HEK293 (cell line): ENCODE measurements around the gene CA10.

Source experiments
- CTCF ChIA-PET: fragments of 350-600 bp; formaldehyde crosslinking; extraction: SDS; loops from one replicate; lab custom pipeline; 2021; ENCODE audit warnings: antibody characterized with exemption; lab: Yijun Ruan, JAX
- POLR2A ChIA-PET: fragments of 300-600 bp; formaldehyde crosslinking; extraction: SDS; loops from one replicate; lab custom pipeline; 2020; ENCODE audit warnings: antibody characterized with exemption, inconsistent platforms; lab: Yijun Ruan, JAX
- H3K27ac ChIP-seq: fragments of 200-500 bp; sonication (Bioruptor generic); 2 replicates; pipeline ENCODE4 v1.5.1; 2014; ENCODE audit warnings: low read depth, low read length, control low read depth, inconsistent platforms; ENCODE audit errors: extremely low read depth
- H3K36me3 ChIP-seq, 2 experiments: fragments of 200-500 bp in 1 of 2; sonication (Bioruptor generic) in 1 of 2; 1 replicate in 1 of 2; 2 replicates in 1 of 2; pipeline ENCODE4 v1.5.1; 2014 to 2017; ENCODE audit warnings: inconsistent platforms in 2 of 2, low read length in 2 of 2; ENCODE audit not compliant: control insufficient read depth in 2 of 2, insufficient read depth in 1 of 2
- H3K4me1 ChIP-seq: fragments of 200-500 bp; sonication (Bioruptor generic); 2 replicates; pipeline ENCODE4 v1.5.1; 2014; ENCODE audit warnings: mild to moderate bottlenecking, low read length, inconsistent platforms; ENCODE audit not compliant: control insufficient read depth, insufficient read depth
- H3K4me3 ChIP-seq: 2 replicates; pipeline ENCODE4 v1.5.1; 2011; ENCODE audit warnings: low read depth, mild to moderate bottlenecking, control low read depth, low read length, moderate library complexity
- H3K9me3 ChIP-seq: fragments of 200-500 bp; sonication (Bioruptor generic); 2 replicates; pipeline ENCODE4 v1.5.1; 2014; ENCODE audit warnings: low read depth, low read length, inconsistent platforms; ENCODE audit not compliant: control insufficient read depth, insufficient read depth
- HOXC10 ChIP-seq: sonication (generic); formaldehyde crosslinking; IDR thresholded peaks from 2 replicates; pipeline ENCODE4 v1.8.1; 2023; ENCODE audit warnings: mild to moderate bottlenecking, missing genetic modification reagents
- KLF16 ChIP-seq: fragments of 450-650 bp; formaldehyde crosslinking; IDR thresholded peaks from 2 replicates; pipeline ENCODE4 v1.5.1; 2017; ENCODE audit warnings: missing biosample characterization, missing genetic modification characterization
- MEIS1 ChIP-seq: sonication (generic); formaldehyde crosslinking; IDR thresholded peaks from 2 replicates; pipeline ENCODE4 v1.8.1; 2022; ENCODE audit warnings: missing genetic modification reagents, mild to moderate bottlenecking, borderline replicate concordance
- REPIN1 ChIP-seq: fragments of 450-650 bp; formaldehyde crosslinking; IDR thresholded peaks from 2 replicates; pipeline ENCODE4 v1.5.1; 2017; ENCODE audit warnings: missing biosample characterization, missing genetic modification characterization, low read depth
- TRIM28 ChIP-seq: IDR thresholded peaks from 2 replicates; pipeline ENCODE4 v1.6.1; 2011; ENCODE audit warnings: low read length, control low read depth, borderline replicate concordance
- ZFP3 ChIP-seq: fragments of 450-650 bp; formaldehyde crosslinking; IDR thresholded peaks from 2 replicates; pipeline ENCODE4 v1.5.1; 2016; ENCODE audit warnings: low read depth, missing biosample characterization, missing genetic modification characterization
- ZNF184 ChIP-seq: fragments of 450-650 bp; IDR thresholded peaks from 2 replicates; pipeline ENCODE4 v1.5.1; 2018; ENCODE audit warnings: missing biosample characterization, mild to moderate bottlenecking, missing genetic modification characterization
- ZNF214 ChIP-seq: fragments of 450-650 bp; formaldehyde crosslinking; IDR thresholded peaks from 2 replicates; pipeline ENCODE4 v1.5.1; 2017; ENCODE audit warnings: missing biosample characterization, mild to moderate bottlenecking, missing genetic modification characterization, borderline replicate concordance
- ZNF311 ChIP-seq: fragments of 450-650 bp; formaldehyde crosslinking; IDR thresholded peaks from 2 replicates; pipeline ENCODE4 v1.5.1; 2017; ENCODE audit warnings: missing biosample characterization, missing genetic modification characterization, borderline replicate concordance
- ZNF366 ChIP-seq: fragments of 450-650 bp; formaldehyde crosslinking; conservative IDR thresholded peaks from 2 replicates; pipeline ENCODE4 v1.5.1; 2016; ENCODE audit warnings: missing biosample characterization, missing genetic modification characterization
- ZNF394 ChIP-seq: fragments of 450-650 bp; formaldehyde crosslinking; IDR thresholded peaks from 2 replicates; pipeline ENCODE4 v1.5.1; 2016; ENCODE audit warnings: missing biosample characterization, missing genetic modification characterization, mild to moderate bottlenecking, moderate library complexity, borderline replicate concordance
- ZNF555 ChIP-seq: fragments of 450-650 bp; formaldehyde crosslinking; conservative IDR thresholded peaks from 2 replicates; pipeline ENCODE4 v1.5.1; 2017; ENCODE audit warnings: missing biosample characterization, mild to moderate bottlenecking, missing genetic modification characterization, inconsistent platforms
- ZNF621 ChIP-seq: fragments of 450-650 bp; formaldehyde crosslinking; IDR thresholded peaks from 2 replicates; pipeline ENCODE4 v1.5.1; 2017; ENCODE audit warnings: missing biosample characterization, missing genetic modification characterization
- ZNF677 ChIP-seq: fragments of 450-650 bp; IDR thresholded peaks from 2 replicates; pipeline ENCODE4 v1.5.0; 2018; ENCODE audit warnings: missing biosample characterization, mild to moderate bottlenecking, missing genetic modification characterization, moderate library complexity
- ZNF830 ChIP-seq: fragments of 450-650 bp; IDR thresholded peaks from 2 replicates; pipeline ENCODE4 v1.5.0; 2018; ENCODE audit warnings: missing biosample characterization, missing genetic modification characterization, low read depth, mild to moderate bottlenecking, moderate library complexity
- TF ChIP-seq, protein P1 (sequence below): fragments of 450-650 bp; formaldehyde crosslinking; IDR thresholded peaks from 2 replicates; pipeline ENCODE4 v1.5.1; 2016; ENCODE audit warnings: missing biosample characterization, missing genetic modification characterization
- TF ChIP-seq, protein P2 (sequence below): fragments of 450-650 bp; formaldehyde crosslinking; IDR thresholded peaks from 2 replicates; pipeline ENCODE4 v1.5.1; 2016; ENCODE audit warnings: missing biosample characterization, missing genetic modification characterization
- TF ChIP-seq, protein P3 (sequence below): fragments of 450-650 bp; formaldehyde crosslinking; IDR thresholded peaks from 2 replicates; pipeline ENCODE4 v1.5.1; 2016; ENCODE audit warnings: missing biosample characterization, missing genetic modification characterization
- TF ChIP-seq, protein P4 (sequence below): fragments of 450-650 bp; formaldehyde crosslinking; IDR thresholded peaks from 2 replicates; pipeline ENCODE4 v1.5.1; 2016; ENCODE audit warnings: missing biosample characterization, missing genetic modification characterization, borderline replicate concordance
- TF ChIP-seq, protein P5 (sequence below): fragments of 450-650 bp; formaldehyde crosslinking; IDR thresholded peaks from 2 replicates; pipeline ENCODE4 v1.5.1; 2016; ENCODE audit warnings: missing biosample characterization, missing genetic modification characterization, low read depth
- TF ChIP-seq, protein P6 (sequence below): fragments of 450-650 bp; formaldehyde crosslinking; IDR thresholded peaks from 2 replicates; pipeline ENCODE4 v1.5.1; 2016; ENCODE audit warnings: missing biosample characterization, missing genetic modification characterization

Gene CA10

DNA sequence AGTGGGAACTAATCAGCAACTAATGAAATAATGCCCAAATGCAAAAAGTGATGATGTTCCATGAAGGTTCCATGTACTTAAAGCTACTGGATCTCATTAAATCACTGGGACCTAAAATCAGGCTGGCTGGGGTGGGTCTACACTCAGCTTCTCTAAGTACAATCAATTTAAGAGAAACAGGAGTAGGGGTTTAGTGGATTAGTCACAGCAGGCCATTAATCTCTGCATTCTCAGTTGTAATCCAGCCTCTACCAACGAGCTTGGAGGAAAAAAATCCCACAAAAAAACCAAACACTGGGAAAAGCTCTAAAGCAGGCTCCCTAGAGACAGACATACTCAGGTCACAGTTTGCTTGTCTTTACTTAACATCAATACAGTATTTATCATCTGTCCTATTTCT, 15.0 kb downstream of the CA10 start (continued):
- TF ChIP-seq, protein P1, sequence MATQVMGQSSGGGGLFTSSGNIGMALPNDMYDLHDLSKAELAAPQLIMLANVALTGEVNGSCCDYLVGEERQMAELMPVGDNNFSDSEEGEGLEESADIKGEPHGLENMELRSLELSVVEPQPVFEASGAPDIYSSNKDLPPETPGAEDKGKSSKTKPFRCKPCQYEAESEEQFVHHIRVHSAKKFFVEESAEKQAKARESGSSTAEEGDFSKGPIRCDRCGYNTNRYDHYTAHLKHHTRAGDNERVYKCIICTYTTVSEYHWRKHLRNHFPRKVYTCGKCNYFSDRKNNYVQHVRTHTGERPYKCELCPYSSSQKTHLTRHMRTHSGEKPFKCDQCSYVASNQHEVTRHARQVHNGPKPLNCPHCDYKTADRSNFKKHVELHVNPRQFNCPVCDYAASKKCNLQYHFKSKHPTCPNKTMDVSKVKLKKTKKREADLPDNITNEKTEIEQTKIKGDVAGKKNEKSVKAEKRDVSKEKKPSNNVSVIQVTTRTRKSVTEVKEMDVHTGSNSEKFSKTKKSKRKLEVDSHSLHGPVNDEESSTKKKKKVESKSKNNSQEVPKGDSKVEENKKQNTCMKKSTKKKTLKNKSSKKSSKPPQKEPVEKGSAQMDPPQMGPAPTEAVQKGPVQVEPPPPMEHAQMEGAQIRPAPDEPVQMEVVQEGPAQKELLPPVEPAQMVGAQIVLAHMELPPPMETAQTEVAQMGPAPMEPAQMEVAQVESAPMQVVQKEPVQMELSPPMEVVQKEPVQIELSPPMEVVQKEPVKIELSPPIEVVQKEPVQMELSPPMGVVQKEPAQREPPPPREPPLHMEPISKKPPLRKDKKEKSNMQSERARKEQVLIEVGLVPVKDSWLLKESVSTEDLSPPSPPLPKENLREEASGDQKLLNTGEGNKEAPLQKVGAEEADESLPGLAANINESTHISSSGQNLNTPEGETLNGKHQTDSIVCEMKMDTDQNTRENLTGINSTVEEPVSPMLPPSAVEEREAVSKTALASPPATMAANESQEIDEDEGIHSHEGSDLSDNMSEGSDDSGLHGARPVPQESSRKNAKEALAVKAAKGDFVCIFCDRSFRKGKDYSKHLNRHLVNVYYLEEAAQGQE (tag by site-specific recombination) = no peak
- TF ChIP-seq TRIM28 = no peak
- TF ChIP-seq ZNF830 (tag by site-specific recombination) = no peak
- no peak for TF ChIP-seq HOXC10
- TF ChIP-seq ZNF677 (tag by site-specific recombination) = no peak
- TF ChIP-seq, protein P2, sequence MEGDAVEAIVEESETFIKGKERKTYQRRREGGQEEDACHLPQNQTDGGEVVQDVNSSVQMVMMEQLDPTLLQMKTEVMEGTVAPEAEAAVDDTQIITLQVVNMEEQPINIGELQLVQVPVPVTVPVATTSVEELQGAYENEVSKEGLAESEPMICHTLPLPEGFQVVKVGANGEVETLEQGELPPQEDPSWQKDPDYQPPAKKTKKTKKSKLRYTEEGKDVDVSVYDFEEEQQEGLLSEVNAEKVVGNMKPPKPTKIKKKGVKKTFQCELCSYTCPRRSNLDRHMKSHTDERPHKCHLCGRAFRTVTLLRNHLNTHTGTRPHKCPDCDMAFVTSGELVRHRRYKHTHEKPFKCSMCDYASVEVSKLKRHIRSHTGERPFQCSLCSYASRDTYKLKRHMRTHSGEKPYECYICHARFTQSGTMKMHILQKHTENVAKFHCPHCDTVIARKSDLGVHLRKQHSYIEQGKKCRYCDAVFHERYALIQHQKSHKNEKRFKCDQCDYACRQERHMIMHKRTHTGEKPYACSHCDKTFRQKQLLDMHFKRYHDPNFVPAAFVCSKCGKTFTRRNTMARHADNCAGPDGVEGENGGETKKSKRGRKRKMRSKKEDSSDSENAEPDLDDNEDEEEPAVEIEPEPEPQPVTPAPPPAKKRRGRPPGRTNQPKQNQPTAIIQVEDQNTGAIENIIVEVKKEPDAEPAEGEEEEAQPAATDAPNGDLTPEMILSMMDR = no peak
- no peak for TF ChIP-seq ZFP3 (tag by site-specific recombination)

DNA sequence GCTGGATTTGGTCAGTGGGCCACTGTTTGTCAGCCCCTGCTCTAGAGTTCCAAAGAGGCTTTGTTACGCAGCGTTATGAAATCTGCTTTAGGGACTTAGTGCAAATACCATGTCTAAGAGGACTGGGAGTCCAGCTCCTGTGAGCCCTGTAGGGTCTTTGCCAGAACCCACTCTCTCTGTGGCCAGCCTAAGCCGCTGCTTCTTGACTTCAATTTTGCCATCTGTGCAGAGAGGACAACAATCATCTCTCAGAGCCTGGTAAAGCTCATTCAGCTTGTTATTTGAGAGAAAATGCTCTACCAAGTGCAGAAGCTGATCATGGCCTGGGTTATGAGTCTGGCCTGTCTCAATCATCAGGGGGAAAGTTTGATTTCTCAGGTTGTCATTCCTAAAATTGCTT, 17.9 kb downstream of the CA10 start:
- POLR2A ChIA-PET = no interaction called here
- no peak for TF ChIP-seq ZNF555
- TF ChIP-seq, protein P3, sequence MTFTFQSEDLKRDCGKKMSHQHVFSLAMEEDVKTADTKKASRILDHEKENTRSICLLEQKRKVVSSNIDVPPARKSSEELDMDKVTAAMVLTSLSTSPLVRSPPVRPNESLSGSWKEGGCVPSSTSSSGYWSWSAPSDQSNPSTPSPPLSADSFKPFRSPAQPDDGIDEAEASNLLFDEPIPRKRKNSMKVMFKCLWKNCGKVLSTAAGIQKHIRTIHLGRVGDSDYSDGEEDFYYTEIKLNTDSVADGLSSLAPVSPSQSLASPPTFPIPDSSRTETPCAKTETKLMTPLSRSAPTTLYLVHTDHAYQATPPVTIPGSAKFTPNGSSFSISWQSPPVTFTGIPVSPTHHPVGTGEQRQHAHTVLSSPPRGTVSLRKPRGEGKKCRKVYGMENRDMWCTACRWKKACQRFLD (tag by site-specific recombination) = no peak
- TF ChIP-seq MEIS1 (CRISPR knock-in tag) = no peak
- no peak for TF ChIP-seq ZNF214
- TF ChIP-seq ZNF184 (tag by site-specific recombination) = no peak
- no peak for TF ChIP-seq ZNF311 (tag by site-specific recombination)
- TF ChIP-seq, protein P4, sequence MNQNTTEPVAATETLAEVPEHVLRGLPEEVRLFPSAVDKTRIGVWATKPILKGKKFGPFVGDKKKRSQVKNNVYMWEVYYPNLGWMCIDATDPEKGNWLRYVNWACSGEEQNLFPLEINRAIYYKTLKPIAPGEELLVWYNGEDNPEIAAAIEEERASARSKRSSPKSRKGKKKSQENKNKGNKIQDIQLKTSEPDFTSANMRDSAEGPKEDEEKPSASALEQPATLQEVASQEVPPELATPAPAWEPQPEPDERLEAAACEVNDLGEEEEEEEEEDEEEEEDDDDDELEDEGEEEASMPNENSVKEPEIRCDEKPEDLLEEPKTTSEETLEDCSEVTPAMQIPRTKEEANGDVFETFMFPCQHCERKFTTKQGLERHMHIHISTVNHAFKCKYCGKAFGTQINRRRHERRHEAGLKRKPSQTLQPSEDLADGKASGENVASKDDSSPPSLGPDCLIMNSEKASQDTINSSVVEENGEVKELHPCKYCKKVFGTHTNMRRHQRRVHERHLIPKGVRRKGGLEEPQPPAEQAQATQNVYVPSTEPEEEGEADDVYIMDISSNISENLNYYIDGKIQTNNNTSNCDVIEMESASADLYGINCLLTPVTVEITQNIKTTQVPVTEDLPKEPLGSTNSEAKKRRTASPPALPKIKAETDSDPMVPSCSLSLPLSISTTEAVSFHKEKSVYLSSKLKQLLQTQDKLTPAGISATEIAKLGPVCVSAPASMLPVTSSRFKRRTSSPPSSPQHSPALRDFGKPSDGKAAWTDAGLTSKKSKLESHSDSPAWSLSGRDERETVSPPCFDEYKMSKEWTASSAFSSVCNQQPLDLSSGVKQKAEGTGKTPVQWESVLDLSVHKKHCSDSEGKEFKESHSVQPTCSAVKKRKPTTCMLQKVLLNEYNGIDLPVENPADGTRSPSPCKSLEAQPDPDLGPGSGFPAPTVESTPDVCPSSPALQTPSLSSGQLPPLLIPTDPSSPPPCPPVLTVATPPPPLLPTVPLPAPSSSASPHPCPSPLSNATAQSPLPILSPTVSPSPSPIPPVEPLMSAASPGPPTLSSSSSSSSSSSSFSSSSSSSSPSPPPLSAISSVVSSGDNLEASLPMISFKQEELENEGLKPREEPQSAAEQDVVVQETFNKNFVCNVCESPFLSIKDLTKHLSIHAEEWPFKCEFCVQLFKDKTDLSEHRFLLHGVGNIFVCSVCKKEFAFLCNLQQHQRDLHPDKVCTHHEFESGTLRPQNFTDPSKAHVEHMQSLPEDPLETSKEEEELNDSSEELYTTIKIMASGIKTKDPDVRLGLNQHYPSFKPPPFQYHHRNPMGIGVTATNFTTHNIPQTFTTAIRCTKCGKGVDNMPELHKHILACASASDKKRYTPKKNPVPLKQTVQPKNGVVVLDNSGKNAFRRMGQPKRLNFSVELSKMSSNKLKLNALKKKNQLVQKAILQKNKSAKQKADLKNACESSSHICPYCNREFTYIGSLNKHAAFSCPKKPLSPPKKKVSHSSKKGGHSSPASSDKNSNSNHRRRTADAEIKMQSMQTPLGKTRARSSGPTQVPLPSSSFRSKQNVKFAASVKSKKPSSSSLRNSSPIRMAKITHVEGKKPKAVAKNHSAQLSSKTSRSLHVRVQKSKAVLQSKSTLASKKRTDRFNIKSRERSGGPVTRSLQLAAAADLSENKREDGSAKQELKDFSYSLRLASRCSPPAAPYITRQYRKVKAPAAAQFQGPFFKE = no peak
- TF ChIP-seq HOXC10 = no peak
- TF ChIP-seq, protein P5, sequence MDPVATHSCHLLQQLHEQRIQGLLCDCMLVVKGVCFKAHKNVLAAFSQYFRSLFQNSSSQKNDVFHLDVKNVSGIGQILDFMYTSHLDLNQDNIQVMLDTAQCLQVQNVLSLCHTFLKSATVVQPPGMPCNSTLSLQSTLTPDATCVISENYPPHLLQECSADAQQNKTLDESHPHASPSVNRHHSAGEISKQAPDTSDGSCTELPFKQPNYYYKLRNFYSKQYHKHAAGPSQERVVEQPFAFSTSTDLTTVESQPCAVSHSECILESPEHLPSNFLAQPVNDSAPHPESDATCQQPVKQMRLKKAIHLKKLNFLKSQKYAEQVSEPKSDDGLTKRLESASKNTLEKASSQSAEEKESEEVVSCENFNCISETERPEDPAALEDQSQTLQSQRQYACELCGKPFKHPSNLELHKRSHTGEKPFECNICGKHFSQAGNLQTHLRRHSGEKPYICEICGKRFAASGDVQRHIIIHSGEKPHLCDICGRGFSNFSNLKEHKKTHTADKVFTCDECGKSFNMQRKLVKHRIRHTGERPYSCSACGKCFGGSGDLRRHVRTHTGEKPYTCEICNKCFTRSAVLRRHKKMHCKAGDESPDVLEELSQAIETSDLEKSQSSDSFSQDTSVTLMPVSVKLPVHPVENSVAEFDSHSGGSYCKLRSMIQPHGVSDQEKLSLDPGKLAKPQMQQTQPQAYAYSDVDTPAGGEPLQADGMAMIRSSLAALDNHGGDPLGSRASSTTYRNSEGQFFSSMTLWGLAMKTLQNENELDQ (tag by site-specific recombination) = no peak
- no peak for TF ChIP-seq KLF16 (tag by site-specific recombination)
- TF ChIP-seq ZNF366 = no peak
- no peak for TF ChIP-seq ZNF394 (tag by site-specific recombination)
- no peak for TF ChIP-seq ZNF621 (tag by site-specific recombination)
- TF ChIP-seq, protein P6, sequence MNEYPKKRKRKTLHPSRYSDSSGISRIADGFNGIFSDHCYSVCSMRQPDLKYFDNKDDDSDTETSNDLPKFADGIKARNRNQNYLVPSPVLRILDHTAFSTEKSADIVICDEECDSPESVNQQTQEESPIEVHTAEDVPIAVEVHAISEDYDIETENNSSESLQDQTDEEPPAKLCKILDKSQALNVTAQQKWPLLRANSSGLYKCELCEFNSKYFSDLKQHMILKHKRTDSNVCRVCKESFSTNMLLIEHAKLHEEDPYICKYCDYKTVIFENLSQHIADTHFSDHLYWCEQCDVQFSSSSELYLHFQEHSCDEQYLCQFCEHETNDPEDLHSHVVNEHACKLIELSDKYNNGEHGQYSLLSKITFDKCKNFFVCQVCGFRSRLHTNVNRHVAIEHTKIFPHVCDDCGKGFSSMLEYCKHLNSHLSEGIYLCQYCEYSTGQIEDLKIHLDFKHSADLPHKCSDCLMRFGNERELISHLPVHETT (tag by site-specific recombination) = no peak
- no peak for TF ChIP-seq REPIN1 (tag by site-specific recombination)

More for the DNA sequence above, 17.9 kb downstream of the CA10 start:
- Histone ChIP-seq H3K27ac (no peak overlapping the region), H3K9me3 (no peaks in the 10 kb centered on the region), H3K36me3 (no peaks in the 10 kb centered on the region), H3K4me3 (no peak overlapping the region), H3K4me1 (no peaks in the 10 kb centered on the region)
- CTCF ChIA-PET = no interaction called here
